Stimulated activated naive CD8-positive, alpha-beta T cell treated with anti-CD3 and anti-CD28 coated beads, Interleukin-15, amount 100 ng/mL, for 72 hours (primary cell): ENCODE measurements around the gene RWDD1.

Source experiments
- ATAC-seq: fragments of 150-1000 bp; cut with Tn5 transposase; 2 replicates; pipeline ENCODE4 v1.10.0; 2021; ENCODE audit warnings: mild to moderate bottlenecking, moderate library complexity
- DNase-seq, 2 donors: peaks; one replicate each; pipeline ENCODE4 v3.0.0; 2021 to 2022
- H3K27ac Mint-ChIP-seq, 2 donors: one replicate each; pipeline ENCODE4 v1.8.0; 2022; ENCODE audit warnings: mild to moderate bottlenecking in 2 of 2, mixed read lengths in 2 of 2, moderate library complexity in 2 of 2
- H3K27me3 Mint-ChIP-seq: one replicate; pipeline ENCODE4 v1.8.0; 2022; ENCODE audit warnings: mixed read lengths
- H3K4me1 Mint-ChIP-seq: one replicate; pipeline ENCODE4 v1.8.0; 2022; ENCODE audit warnings: mild to moderate bottlenecking, mixed read lengths
- H3K4me3 Mint-ChIP-seq, 2 donors: one replicate each; pipeline ENCODE4 v1.8.0; 2022; ENCODE audit warnings: mild to moderate bottlenecking in 2 of 2, mixed read lengths in 2 of 2, moderate library complexity in 1 of 2
- H3K9me3 Mint-ChIP-seq, 2 donors: one replicate each; pipeline ENCODE4 v1.8.0; 2022; ENCODE audit warnings: mixed read lengths in 2 of 2

Gene RWDD1, protein sequence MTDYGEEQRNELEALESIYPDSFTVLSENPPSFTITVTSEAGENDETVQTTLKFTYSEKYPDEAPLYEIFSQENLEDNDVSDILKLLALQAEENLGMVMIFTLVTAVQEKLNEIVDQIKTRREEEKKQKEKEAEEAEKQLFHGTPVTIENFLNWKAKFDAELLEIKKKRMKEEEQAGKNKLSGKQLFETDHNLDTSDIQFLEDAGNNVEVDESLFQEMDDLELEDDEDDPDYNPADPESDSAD

DNA sequence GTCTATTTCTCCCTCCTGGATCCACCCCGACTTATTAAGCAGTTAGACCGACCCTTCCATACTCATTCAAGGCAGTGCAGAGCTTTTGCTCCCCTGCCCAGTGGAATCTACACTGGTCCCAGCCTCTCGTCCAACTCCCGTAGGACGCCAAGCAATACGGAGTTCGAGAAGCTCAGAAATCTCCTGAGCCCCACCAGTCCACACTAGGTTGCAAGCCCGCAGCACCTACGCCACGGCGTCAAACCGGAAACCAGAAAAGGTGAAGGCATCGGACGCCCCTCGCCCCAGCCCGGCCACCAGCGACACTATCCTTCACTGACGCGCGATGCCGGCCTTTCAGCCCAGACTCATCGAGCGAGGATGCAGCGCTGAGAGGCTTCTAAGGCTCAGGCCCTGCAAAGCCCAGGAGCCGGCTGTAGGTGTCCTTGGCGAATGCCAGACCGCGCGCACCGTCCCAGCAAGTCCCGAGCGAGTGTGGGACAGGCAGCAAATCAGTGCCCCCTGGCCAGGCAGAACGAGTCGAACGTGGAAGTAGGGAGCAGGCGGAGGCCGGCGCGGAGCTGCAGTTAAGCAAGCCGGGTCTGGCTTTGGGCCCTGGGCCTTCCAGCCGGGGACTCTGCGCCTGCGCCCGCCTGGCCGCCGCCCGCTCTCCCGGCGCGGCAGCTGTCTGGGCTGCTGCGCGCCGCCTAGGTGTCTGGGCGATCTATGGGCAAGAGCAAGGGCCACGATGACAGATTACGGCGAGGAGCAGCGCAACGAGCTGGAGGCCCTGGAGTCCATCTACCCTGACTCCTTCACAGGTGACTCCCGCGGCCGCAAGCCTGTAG is at the start of gene RWDD1:
Gene RWDD1, plus strand, starts transcription at position 649 of the 827 bp plus-strand sequence. Its CDS starts 79 bp downstream, at position 728.
- Mint-ChIP-seq H3K4me3 (peak within 1 kb of the TSS; percentile 97 to 100), H3K9me3 (no peaks in the 10 kb centered on the region), H3K27me3 (no peaks in the 10 kb centered on the region), H3K4me1 (peaks cover 45% of the 10 kb centered on the region), H3K27ac (peak within 1 kb of the TSS; percentile 98 to 99)
- DNase-seq: peak; percentile 98 to 100
- peak; percentile 98 for ATAC-seq

DNA sequence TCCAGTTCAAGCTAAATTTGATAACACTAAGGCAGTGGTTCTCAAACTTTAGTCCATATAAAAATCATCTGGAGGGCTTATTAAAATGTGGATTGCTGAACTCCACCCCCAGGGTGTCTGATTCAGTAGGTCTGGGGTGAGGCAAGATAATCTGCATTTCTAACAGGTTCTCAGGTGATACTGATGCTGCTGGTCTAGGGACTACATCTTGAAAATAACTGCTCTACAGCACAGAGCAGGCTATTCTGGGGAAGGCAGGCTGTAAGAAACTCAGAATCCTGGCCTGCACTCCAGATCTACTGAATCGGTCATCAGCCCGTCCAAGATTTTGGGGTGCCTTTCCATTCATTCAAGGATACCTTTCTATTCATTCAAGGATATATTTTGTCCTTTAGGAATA is 48.4 kb upstream of the RWDD1 start:
- no peak for ATAC-seq
- H3K27me3 Mint-ChIP-seq: peaks cover 9% of the 10 kb centered on the region
- no peak overlapping the region for H3K4me3 Mint-ChIP-seq
- no peaks in the 10 kb centered on the region for H3K9me3 Mint-ChIP-seq
- no peak for DNase-seq
- no peaks in the 10 kb centered on the region for H3K4me1 Mint-ChIP-seq
- no peak overlapping the region for H3K27ac Mint-ChIP-seq

DNA sequence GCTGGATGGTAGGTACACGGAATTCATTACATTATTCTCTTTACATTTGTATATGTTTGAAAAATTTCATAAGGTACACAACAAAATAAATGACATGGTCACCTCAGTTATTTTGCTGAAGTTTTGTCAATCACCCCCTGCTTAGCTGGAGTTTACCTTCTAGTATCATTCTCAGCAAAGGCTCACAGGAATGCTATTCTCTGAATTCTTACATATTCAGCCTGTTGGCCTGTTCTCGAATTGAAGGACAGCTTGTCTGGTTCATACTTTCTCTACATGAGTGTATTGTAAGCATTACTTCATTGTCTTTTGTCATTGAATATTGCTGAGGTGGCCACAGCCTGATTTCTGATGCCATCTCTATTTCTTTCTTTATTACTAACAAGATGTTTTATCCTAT is 47.1 kb upstream of the RWDD1 start:
- Mint-ChIP-seq H3K9me3 (no peaks in the 10 kb centered on the region), H3K27me3 (peaks cover 6% of the 10 kb centered on the region), H3K4me1 (no peaks in the 10 kb centered on the region), H3K27ac (no peak overlapping the region), H3K4me3 (no peak overlapping the region)
- ATAC-seq (no peak), DNase-seq (no peak)

GRCh38 chr6:116528133-116528532 is 43.2 kb upstream of the RWDD1 start:
- peaks cover 26% of the 10 kb centered on the region for H3K27me3 Mint-ChIP-seq
- H3K27ac Mint-ChIP-seq: no peak overlapping the region
- ATAC-seq: no peak
- H3K4me3 Mint-ChIP-seq: no peak overlapping the region
- no peak for DNase-seq
- no peaks in the 10 kb centered on the region for H3K9me3 Mint-ChIP-seq
- H3K4me1 Mint-ChIP-seq: no peaks in the 10 kb centered on the region

DNA sequence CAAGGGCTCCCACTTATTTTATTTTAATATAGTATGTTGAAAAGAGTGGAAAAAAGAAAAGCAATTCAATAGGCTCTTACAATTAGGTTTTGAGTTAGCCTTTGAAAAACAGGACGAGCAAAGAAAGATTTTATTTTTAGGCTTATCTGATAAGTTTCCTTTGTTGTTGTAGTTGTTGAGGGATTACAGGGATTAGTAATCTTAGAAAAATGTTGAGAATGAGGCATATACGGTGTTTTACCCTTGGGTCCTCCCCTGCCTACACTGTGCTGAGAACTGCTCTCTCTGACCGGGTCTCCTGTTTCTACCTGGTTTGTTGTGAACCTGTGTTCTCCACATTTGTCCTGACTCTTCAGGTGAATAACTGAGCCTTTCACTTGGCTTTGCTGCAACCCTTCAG is 42.5 kb upstream of the RWDD1 start:
- Mint-ChIP-seq H3K4me1 (no peaks in the 10 kb centered on the region), H3K4me3 (no peak overlapping the region), H3K9me3 (no peaks in the 10 kb centered on the region), H3K27ac (no peak overlapping the region), H3K27me3 (peaks cover 29% of the 10 kb centered on the region)
- DNase-seq: no peak
- no peak for ATAC-seq

- H3K27ac Mint-ChIP-seq: no peak overlapping the region
- no peaks in the 10 kb centered on the region for H3K4me1 Mint-ChIP-seq
- no peaks in the 10 kb centered on the region for H3K9me3 Mint-ChIP-seq
- DNase-seq (no peak), ATAC-seq (no peak)
- peaks cover 33% of the 10 kb centered on the region for H3K27me3 Mint-ChIP-seq
- H3K4me3 Mint-ChIP-seq: no peak overlapping the region
These were observed 41.6 kb upstream of the RWDD1 start for GRCh38 chr6:116529466-116530290.

DNA sequence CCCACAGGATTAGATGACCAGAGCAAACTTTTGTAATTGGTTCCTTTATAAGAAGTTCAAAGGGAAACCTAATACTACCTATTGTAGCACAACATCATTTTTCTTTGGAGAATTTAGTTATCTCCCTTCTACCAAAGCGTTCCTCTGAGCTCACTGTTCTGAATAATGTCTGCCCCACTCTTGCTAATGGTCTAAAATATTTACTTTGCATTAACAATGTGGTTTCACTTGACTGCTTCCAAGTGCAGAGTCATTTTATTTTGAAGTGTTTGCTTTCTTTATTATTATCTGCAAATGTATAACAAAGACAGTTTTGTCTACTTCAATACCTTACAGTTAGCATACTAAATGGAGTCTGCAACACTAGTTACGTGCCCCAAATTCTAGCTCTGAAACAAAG is 40.9 kb upstream of the RWDD1 start:
- Mint-ChIP-seq H3K9me3 (no peaks in the 10 kb centered on the region), H3K27me3 (peaks cover 33% of the 10 kb centered on the region), H3K4me1 (no peaks in the 10 kb centered on the region), H3K27ac (no peak overlapping the region), H3K4me3 (no peak overlapping the region)
- DNase-seq (no peak), ATAC-seq (no peak)

DNA sequence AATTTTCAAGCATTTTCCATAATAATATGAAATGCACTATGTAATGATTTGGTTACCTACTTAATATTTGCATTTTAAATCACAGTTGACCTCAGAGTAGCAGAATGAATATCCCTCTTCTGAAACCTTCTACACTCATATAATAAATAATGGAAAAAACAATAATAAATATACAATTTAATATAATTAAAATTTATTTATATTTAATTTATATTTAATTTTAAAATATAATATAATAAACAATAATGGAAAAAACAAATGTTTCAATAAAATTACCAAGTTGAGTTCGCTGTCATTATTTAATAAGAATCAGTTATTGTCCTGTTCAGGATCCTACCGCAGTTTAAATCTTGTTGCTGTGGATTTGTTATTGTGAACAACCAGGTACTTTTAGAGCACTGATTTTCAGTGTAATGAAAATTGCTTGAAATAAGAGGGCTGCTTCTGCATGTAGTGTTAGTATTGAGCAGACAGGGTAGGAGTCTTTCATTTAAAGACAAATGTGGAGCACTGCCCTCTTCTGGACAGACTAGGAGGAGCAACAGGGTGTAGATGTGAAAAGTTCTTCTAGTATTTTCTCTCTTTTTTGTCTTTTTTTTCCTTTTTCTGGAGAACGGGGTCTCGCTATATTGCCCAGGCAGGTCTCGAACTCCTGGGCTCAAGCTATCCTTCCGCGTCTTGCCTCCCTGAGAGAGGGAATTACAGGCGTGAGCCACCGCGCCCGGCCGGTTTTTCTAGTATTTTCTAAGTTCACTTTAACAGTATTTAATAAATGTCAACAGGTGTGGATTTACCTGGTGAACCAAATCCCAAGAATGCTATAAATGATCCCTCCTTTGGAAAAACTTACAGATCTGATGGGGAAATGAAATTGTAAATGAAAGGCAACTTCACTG is 39.4 kb upstream of the RWDD1 start:
- H3K4me1 Mint-ChIP-seq: no peaks in the 10 kb centered on the region
- peaks cover 33% of the 10 kb centered on the region for H3K27me3 Mint-ChIP-seq
- H3K27ac Mint-ChIP-seq: no peak overlapping the region
- DNase-seq (peak; percentile 46 to 54), ATAC-seq (peak; percentile 88)
- H3K9me3 Mint-ChIP-seq: no peaks in the 10 kb centered on the region
- no peak overlapping the region for H3K4me3 Mint-ChIP-seq

- DNase-seq: no peak
- H3K27me3 Mint-ChIP-seq: peaks cover 33% of the 10 kb centered on the region
- no peak overlapping the region for H3K4me3 Mint-ChIP-seq
- no peak overlapping the region for H3K27ac Mint-ChIP-seq
- no peaks in the 10 kb centered on the region for H3K9me3 Mint-ChIP-seq
- ATAC-seq: no peak
- no peaks in the 10 kb centered on the region for H3K4me1 Mint-ChIP-seq
These were observed 37.9 kb upstream of the RWDD1 start for GRCh38 chr6:116533233-116533957.

- ATAC-seq (no peak), DNase-seq (no peak)
- H3K27ac Mint-ChIP-seq: no peak overlapping the region
- peaks cover 18% of the 10 kb centered on the region for H3K27me3 Mint-ChIP-seq
- H3K9me3 Mint-ChIP-seq: no peaks in the 10 kb centered on the region
- no peak overlapping the region for H3K4me3 Mint-ChIP-seq
- H3K4me1 Mint-ChIP-seq: no peaks in the 10 kb centered on the region
These were observed 36.2 kb upstream of the RWDD1 start for GRCh38 chr6:116535109-116535508.

DNA sequence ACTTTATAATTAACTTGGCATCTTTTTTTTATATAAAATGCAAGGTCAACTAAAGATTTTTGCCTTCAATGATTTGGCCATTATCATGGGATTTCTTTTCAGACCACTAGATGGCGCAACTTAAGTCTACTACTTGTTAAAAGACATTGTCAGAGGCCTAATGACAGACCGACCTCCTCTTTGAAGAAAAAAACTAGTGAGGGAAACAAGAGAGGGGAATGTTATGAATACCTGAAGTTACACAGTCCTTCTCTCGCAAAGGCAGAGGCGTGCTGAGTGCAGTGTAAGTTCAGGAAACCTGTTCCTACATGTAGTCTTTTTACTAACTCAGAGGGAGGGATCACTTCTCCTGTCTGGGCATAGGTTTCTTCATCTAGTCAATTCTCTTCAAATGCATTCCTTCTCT is 35.1 kb upstream of the RWDD1 start:
- H3K4me3 Mint-ChIP-seq: no peak overlapping the region
- H3K4me1 Mint-ChIP-seq: no peaks in the 10 kb centered on the region
- H3K27ac Mint-ChIP-seq: no peak overlapping the region
- peaks cover 20% of the 10 kb centered on the region for H3K27me3 Mint-ChIP-seq
- DNase-seq (peak; percentile 18 to 32), ATAC-seq (peak; percentile 57)
- H3K9me3 Mint-ChIP-seq: no peaks in the 10 kb centered on the region

DNA sequence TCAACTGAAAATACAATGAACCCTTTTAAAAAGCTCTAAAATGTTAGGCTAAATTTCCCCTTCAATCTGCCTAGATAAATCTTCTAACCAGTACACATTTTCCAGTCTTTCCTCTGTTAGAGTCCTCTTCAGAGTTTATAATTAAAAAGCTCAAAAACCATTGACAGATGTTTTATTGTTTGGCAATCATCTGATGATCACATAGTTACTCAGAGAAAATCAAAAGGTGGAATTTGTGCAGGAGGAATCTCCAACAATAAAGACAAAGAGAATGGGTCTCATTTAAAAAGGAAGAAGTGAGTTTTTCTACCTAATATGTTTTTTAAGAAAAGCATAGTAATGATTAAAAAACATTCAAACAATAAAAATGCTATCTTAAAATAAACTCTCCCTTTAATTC is 28.9 kb upstream of the RWDD1 start:
- ATAC-seq (no peak), DNase-seq (no peak)
- no peak overlapping the region for H3K27ac Mint-ChIP-seq
- H3K4me1 Mint-ChIP-seq: no peaks in the 10 kb centered on the region
- H3K9me3 Mint-ChIP-seq: no peaks in the 10 kb centered on the region
- H3K4me3 Mint-ChIP-seq: no peak overlapping the region
- peaks cover 26% of the 10 kb centered on the region for H3K27me3 Mint-ChIP-seq

- ATAC-seq (no peak), DNase-seq (no peak)
- Mint-ChIP-seq H3K27ac (no peak overlapping the region), H3K27me3 (peaks cover 26% of the 10 kb centered on the region), H3K4me3 (no peak overlapping the region), H3K9me3 (no peaks in the 10 kb centered on the region), H3K4me1 (no peaks in the 10 kb centered on the region)
These were observed 28.2 kb upstream of the RWDD1 start for GRCh38 chr6:116543149-116543548.

DNA sequence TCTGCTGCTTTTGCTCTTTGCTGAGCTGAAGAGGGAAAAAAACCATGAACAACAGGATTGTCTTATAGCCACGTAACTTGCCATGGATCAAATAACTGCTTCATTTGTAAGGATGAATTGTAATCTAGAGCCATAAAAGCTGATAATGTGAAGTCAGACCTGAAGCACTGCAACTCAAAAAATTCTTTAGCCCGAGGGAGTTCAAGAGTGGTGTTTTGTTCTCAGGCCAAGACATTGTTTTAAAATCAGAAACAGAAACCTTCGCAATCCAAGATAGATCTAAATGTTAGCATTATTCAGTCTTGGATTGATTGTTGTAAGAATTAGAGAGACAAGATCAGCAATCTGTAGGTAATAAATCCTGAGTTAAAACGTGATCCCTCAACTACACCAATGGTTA is 25.7 kb upstream of the RWDD1 start, which contains the start of gene TRAPPC3L:
Gene TRAPPC3L, minus strand, starts transcription at position 34 of the 400 bp plus-strand sequence. CDS start 170 bp downstream, outside the sequence.
- H3K4me1 Mint-ChIP-seq: no peaks in the 10 kb centered on the region
- H3K9me3 Mint-ChIP-seq: no peaks in the 10 kb centered on the region
- H3K27ac Mint-ChIP-seq: no peak within 1 kb of the TSS
- peaks cover 23% of the 10 kb centered on the region for H3K27me3 Mint-ChIP-seq
- ATAC-seq (no peak), DNase-seq (no peak)
- no peak within 1 kb of the TSS for H3K4me3 Mint-ChIP-seq
